Panc1 (cell line): ENCODE results near the gene APRT. TPM values are rescaled to one million over a fixed set of nuclear protein-coding genes. Genes with fewer than 3 reads are reported as not detected.
A peak's percentile ranks its signal among the peaks of the same experiment; 100 is the strongest.

Source experiments
- ATAC-seq: fragments of 200-7000 bp; cut with Tn5 transposase; 2 replicates; pipeline ENCODE4 v1.9.1; 2020; ENCODE audit warnings: mild to moderate bottlenecking, moderate library complexity
- BruUV-seq: library from RNA; stranded (reverse); fragments of 400-500 nt; replicated peaks from 2 replicates; lab custom pipeline; 2021; lab: Mats Ljungman, UMichigan
- CTCF ChIA-PET: fragments of 300-600 bp; sonication (Branson Sonifier 250); formaldehyde crosslinking; loops from one replicate; lab custom pipeline; 2022; ENCODE audit warnings: antibody characterized with exemption; lab: Charles Lee
- POLR2A ChIA-PET: fragments of 300-600 bp; sonication (Branson Sonifier 250); formaldehyde crosslinking; loops from one replicate; lab custom pipeline; 2022; ENCODE audit warnings: antibody characterized with exemption; lab: Charles Lee
- DNase-seq: peaks from one replicate; pipeline ENCODE4 v3.0.0-alpha.2; 2010; ENCODE audit warnings: low read depth, low spot score
- H3K27ac ChIP-seq: 2 replicates; pipeline ENCODE4 v1.5.1; 2011; ENCODE audit warnings: mild to moderate bottlenecking, low read length, inconsistent platforms
- H3K27me3 ChIP-seq: fragments of 200-500 bp; sonication (Bioruptor generic); 2 replicates; pipeline ENCODE4 v1.6.0; 2014; ENCODE audit warnings: low read length, inconsistent platforms; ENCODE audit not compliant: control insufficient read depth, insufficient read depth
- H3K36me3 ChIP-seq: fragments of 200-500 bp; sonication (Bioruptor generic); 2 replicates; pipeline ENCODE4 v1.5.1; 2014; ENCODE audit warnings: inconsistent platforms, mild to moderate bottlenecking, low read length, moderate library complexity; ENCODE audit not compliant: control insufficient read depth, insufficient read depth
- H3K4me1 ChIP-seq: 2 replicates; pipeline ENCODE4 v1.5.1; 2011; ENCODE audit warnings: inconsistent platforms, mild to moderate bottlenecking, low read length, moderate library complexity; ENCODE audit not compliant: control insufficient read depth, insufficient read depth
- H3K4me3 ChIP-seq, 2 experiments: 2 replicates each; pipeline ENCODE4 v1.5.1; 2011 to 2012; ENCODE audit warnings: low read depth in 2 of 2, low read length in 2 of 2, mild to moderate bottlenecking in 2 of 2, inconsistent platforms in 1 of 2, moderate library complexity in 1 of 2
- H3K9me3 ChIP-seq: fragments of 200-500 bp; sonication (Bioruptor generic); 2 replicates; pipeline ENCODE4 v1.5.1; 2014; ENCODE audit warnings: low read depth, mild to moderate bottlenecking, inconsistent platforms, low read length, moderate library complexity; ENCODE audit not compliant: control insufficient read depth, insufficient read depth
- CTCF ChIP-seq: fragments of 450-650 bp; IDR thresholded peaks from 2 replicates; pipeline ENCODE4 v1.5.1; 2017; ENCODE audit warnings: mild to moderate bottlenecking
- POLR2AphosphoS5 ChIP-seq: IDR thresholded peaks from 2 replicates; pipeline ENCODE4 v1.6.1; 2012; ENCODE audit warnings: mild to moderate bottlenecking, low read depth, low read length, moderate library complexity
- SIN3A ChIP-seq: IDR thresholded peaks from 2 replicates; pipeline ENCODE4 v1.6.1; 2012; ENCODE audit warnings: low read depth, mild to moderate bottlenecking, low read length, moderate library complexity, borderline replicate concordance; ENCODE audit not compliant: insufficient read depth
- TCF7L2 ChIP-seq: IDR thresholded peaks from 2 replicates; pipeline ENCODE4 v1.6.1; 2011; ENCODE audit warnings: mild to moderate bottlenecking, low read depth, low read length, inconsistent platforms
- in situ Hi-C: cut with HindIII; loops from 2 replicates; pipeline ENCODE4 v1.10.0; 2016; ENCODE audit warnings: low sequenced_read_pairs, low pct_unique_long_range_greater_than_20kb
- intact Hi-C: fragments of 100-400 bp; cut with micrococcal nuclease; formaldehyde crosslinking; loops from one replicate; pipeline ENCODE4 v1.10.0; 2022; ENCODE audit not compliant: unreplicated experiment
- total RNA-seq: library from RNA; stranded (reverse); gene quantifications from one replicate; pipeline ENCODE4 v1.2.1, GENCODE V29; 2021; ENCODE audit not compliant: unreplicated experiment
- TF ChIP-seq, protein P1 (sequence below), 2 experiments: IDR thresholded peaks; 2 replicates each; pipeline ENCODE4 v1.6.1; 2011 to 2012; ENCODE audit warnings: low read depth in 2 of 2, control low read depth in 1 of 2, low read length in 1 of 2, mild to moderate bottlenecking in 1 of 2, moderate library complexity in 1 of 2; ENCODE audit not compliant: insufficient read depth in 1 of 2

APRT gene
- total RNA-seq, 1 experiment from 2014 or later, result 231 TPM

DNA sequence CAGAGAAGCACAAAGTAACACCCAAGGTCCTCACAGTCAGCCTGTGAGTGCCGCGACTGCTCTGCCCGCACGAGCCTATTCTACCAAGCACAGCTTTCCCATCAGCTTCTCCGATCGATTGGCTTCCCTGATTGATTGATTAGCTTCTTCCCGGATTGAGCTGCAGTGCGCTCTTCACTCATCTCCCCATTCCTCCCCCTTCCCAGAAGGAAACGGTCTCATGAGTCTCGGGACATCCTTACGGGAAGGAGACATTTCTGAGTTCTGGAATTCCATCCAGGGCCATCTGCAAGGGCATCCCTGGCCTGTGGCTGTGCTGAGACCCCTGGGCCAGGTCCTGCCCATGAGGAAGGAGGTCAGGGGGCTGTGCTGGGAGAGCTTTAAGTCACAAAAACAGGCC lies 44.8 kb downstream of the APRT start:
- no peak for ATAC-seq

GRCh38 chr16:88764913-88765349 lies 46.8 kb downstream of the APRT start:
- no peaks in the 10 kb centered on the region for H3K27me3 ChIP-seq
- ChIA-PET POLR2A (no interaction called here), CTCF (no interaction called here)
- peaks cover 82% of the 10 kb centered on the region for H3K4me1 ChIP-seq
- no peak for TF ChIP-seq POLR2AphosphoS5
- no peak for TF ChIP-seq SIN3A
- TF ChIP-seq, protein P1, sequence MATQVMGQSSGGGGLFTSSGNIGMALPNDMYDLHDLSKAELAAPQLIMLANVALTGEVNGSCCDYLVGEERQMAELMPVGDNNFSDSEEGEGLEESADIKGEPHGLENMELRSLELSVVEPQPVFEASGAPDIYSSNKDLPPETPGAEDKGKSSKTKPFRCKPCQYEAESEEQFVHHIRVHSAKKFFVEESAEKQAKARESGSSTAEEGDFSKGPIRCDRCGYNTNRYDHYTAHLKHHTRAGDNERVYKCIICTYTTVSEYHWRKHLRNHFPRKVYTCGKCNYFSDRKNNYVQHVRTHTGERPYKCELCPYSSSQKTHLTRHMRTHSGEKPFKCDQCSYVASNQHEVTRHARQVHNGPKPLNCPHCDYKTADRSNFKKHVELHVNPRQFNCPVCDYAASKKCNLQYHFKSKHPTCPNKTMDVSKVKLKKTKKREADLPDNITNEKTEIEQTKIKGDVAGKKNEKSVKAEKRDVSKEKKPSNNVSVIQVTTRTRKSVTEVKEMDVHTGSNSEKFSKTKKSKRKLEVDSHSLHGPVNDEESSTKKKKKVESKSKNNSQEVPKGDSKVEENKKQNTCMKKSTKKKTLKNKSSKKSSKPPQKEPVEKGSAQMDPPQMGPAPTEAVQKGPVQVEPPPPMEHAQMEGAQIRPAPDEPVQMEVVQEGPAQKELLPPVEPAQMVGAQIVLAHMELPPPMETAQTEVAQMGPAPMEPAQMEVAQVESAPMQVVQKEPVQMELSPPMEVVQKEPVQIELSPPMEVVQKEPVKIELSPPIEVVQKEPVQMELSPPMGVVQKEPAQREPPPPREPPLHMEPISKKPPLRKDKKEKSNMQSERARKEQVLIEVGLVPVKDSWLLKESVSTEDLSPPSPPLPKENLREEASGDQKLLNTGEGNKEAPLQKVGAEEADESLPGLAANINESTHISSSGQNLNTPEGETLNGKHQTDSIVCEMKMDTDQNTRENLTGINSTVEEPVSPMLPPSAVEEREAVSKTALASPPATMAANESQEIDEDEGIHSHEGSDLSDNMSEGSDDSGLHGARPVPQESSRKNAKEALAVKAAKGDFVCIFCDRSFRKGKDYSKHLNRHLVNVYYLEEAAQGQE (IDR thresholded peaks at IDR 0.05; ENCODE audit: insufficient read depth in 1 of 2, low read depth in 2 of 2, low read length in 1 of 2), result no peak
- TF ChIP-seq TCF7L2, result no peak
- TF ChIP-seq CTCF, result no peak
- intact Hi-C loops (no loop called here), in situ Hi-C loops (no loop called here)
- no peak for DNase-seq
- H3K27ac ChIP-seq, result peak overlapping the region; percentile 23; the same call in 1 of the 2 replicates
- no TSS peak for BruUV-seq
- ATAC-seq, result no peak
- H3K9me3 ChIP-seq, result no peaks in the 10 kb centered on the region
- no peak overlapping the region for H3K4me3 ChIP-seq
- H3K36me3 ChIP-seq, result no peaks in the 10 kb centered on the region

More for the DNA sequence above, 44.8 kb downstream of the APRT start:
- no peaks in the 10 kb centered on the region for H3K9me3 ChIP-seq
- intact Hi-C loops (no loop called here), in situ Hi-C loops (no loop called here)
- TF ChIP-seq POLR2AphosphoS5 (no peak), SIN3A (no peak), TCF7L2 (no peak), CTCF (no peak)
- TF ChIP-seq, protein P1 (IDR thresholded peaks at IDR 0.05; ENCODE audit: insufficient read depth in 1 of 2, low read depth in 2 of 2, low read length in 1 of 2), result no peak
- ChIA-PET POLR2A (no interaction called here), CTCF (no interaction called here)
- no peak overlapping the region for H3K4me3 ChIP-seq
- no peaks in the 10 kb centered on the region for H3K27me3 ChIP-seq
- no TSS peak for BruUV-seq
- H3K36me3 ChIP-seq, result no peaks in the 10 kb centered on the region
- DNase-seq, result no peak
- 0 out of 2 replicates have a peak overlapping the region, but pooled peaks have one; percentile 29 for H3K27ac ChIP-seq
- peaks cover 77% of the 10 kb centered on the region for H3K4me1 ChIP-seq
